GM12878 (cell line): Measurements from ENCODE around the gene PGM3. TPM values are rescaled to one million over a fixed set of nuclear protein-coding genes. Genes with fewer than 3 reads are reported as not detected.

Experiments
- ATAC-seq: fragments of 200-7000 bp; cut with Tn5 transposase; 3 replicates; pipeline ENCODE4 v1.9.1; 2020; ENCODE audit warnings: mild to moderate bottlenecking, moderate library complexity
- BruUV-seq: library from RNA; stranded (reverse); fragments of 400-500 nt; replicated peaks from 2 replicates; lab custom pipeline; 2021; lab: Mats Ljungman, UMichigan
- CTCF ChIA-PET: fragments of 300-600 bp; sonication (Branson Sonifier 250); formaldehyde crosslinking; extraction: SDS; loops from one replicate; lab custom pipeline; 2021; ENCODE audit warnings: inconsistent platforms; lab: Yijun Ruan, JAX
- POLR2A ChIA-PET: fragments of 350-600 bp; formaldehyde crosslinking; extraction: SDS; loops from one replicate; lab custom pipeline; 2021; ENCODE audit warnings: inconsistent platforms; lab: Charles Lee
- RAD21 ChIA-PET: fragments of 300-600 bp; sonication (Branson Sonifier 250); formaldehyde crosslinking; loops from one replicate; lab custom pipeline; 2023; ENCODE audit warnings: antibody characterized with exemption; ENCODE audit not compliant: unreplicated experiment; lab: Charles Lee
- SMC1A ChIA-PET: fragments of 300-600 bp; sonication (Branson Sonifier 250); formaldehyde crosslinking; loops from one replicate; lab custom pipeline; 2023; ENCODE audit not compliant: unreplicated experiment, uncharacterized antibody; lab: Charles Lee
- DNase-seq: peaks from one replicate; pipeline ENCODE4 v3.0.0-alpha.2; 2011; ENCODE audit warnings: low read depth, low spot score
- FAIRE-seq: peaks from 3 replicates; lab custom pipeline; 2011; peaks lifted over from hg19 to GRCh38; lab: Jason Lieb, UNC
- H2AFZ ChIP-seq: 2 replicates; pipeline ENCODE4 v1.6.0; 2011; ENCODE audit warnings: low read depth, low read length, control low read depth; ENCODE audit not compliant: control insufficient read depth
- H3K27ac ChIP-seq: 2 replicates; pipeline ENCODE4 v1.5.1; 2011; ENCODE audit warnings: control low read depth; ENCODE audit not compliant: control insufficient read depth, insufficient read depth
- H3K27me3 ChIP-seq, 2 experiments: replicated peaks in 1 of 2; 2 replicates each; pipeline versions ENCODE4 v1.6.0 to v1.6.1; 2011; ENCODE audit warnings: low read length in 1 of 2; ENCODE audit not compliant: control insufficient read depth in 2 of 2, insufficient read depth in 2 of 2
- H3K36me3 ChIP-seq, 2 experiments: 2 replicates each; pipeline ENCODE4 v1.5.1; 2011; ENCODE audit warnings: low read length in 1 of 2; ENCODE audit not compliant: control insufficient read depth in 2 of 2, insufficient read depth in 2 of 2
- H3K4me1 ChIP-seq: 2 replicates; pipeline ENCODE4 v1.6.1; 2011; ENCODE audit warnings: mild to moderate bottlenecking, low read length, moderate library complexity, mixed read lengths; ENCODE audit not compliant: control insufficient read depth, insufficient read depth
- H3K4me2 ChIP-seq: 2 replicates; pipeline ENCODE4 v1.6.0; 2011; ENCODE audit warnings: control low read depth; ENCODE audit not compliant: control insufficient read depth, insufficient read depth
- H3K4me3 ChIP-seq: fragments of 200-600 bp; sonication (generic); 2 replicates; pipeline ENCODE4 v1.5.1; 2016
- H3K79me2 ChIP-seq: 2 replicates; pipeline ENCODE4 v1.6.0; 2011; ENCODE audit warnings: low read length; ENCODE audit not compliant: control insufficient read depth, insufficient read depth
- H3K9ac ChIP-seq: 2 replicates; pipeline ENCODE4 v1.8.0; 2011; ENCODE audit warnings: low read length, control low read depth, mixed read lengths; ENCODE audit not compliant: control insufficient read depth, insufficient read depth
- H3K9me3 ChIP-seq: replicated peaks from 3 replicates; pipeline ENCODE4 v1.5.1; 2011; ENCODE audit warnings: mild to moderate bottlenecking, low read length; ENCODE audit not compliant: control insufficient read depth, insufficient read depth
- H4K20me1 ChIP-seq: 2 replicates; pipeline ENCODE4 v1.6.0; 2011; ENCODE audit not compliant: control insufficient read depth, insufficient read depth
- ASH2L ChIP-seq: fragments of 300-600, 200-600 bp; sonication (generic); IDR thresholded peaks from 2 replicates; pipeline ENCODE4 v1.6.1; 2017; ENCODE audit warnings: low read depth, mild to moderate bottlenecking, borderline replicate concordance
- BACH1 ChIP-seq: fragments of 450-650 bp; IDR thresholded peaks from 2 replicates; pipeline ENCODE4 v1.6.1; 2017; ENCODE audit warnings: mild to moderate bottlenecking, borderline replicate concordance
- E2F4 ChIP-seq: IDR thresholded peaks from 2 replicates; pipeline ENCODE4 v1.6.1; 2012; ENCODE audit warnings: low read depth, low read length, improper control_type of control experiment
- ELK1 ChIP-seq: IDR thresholded peaks from 2 replicates; pipeline ENCODE4 v1.6.1; 2012; ENCODE audit warnings: low read depth, low read length, improper control_type of control experiment
- ESRRA ChIP-seq: IDR thresholded peaks from 2 replicates; pipeline ENCODE4 v1.6.1; 2012; ENCODE audit warnings: mild to moderate bottlenecking, low read length, improper control_type of control experiment
- IRF4 ChIP-seq: IDR thresholded peaks from 2 replicates; pipeline ENCODE4 v1.6.1; 2011; ENCODE audit warnings: low read depth, low read length
- MTA2 ChIP-seq: fragments of 450-650 bp; IDR thresholded peaks from 2 replicates; pipeline ENCODE4 v1.6.1; 2016; ENCODE audit warnings: low read depth, mild to moderate bottlenecking, moderate library complexity
- POLR2AphosphoS2 ChIP-seq: IDR thresholded peaks from 2 replicates; pipeline ENCODE4 v1.6.1; 2011; ENCODE audit warnings: low read depth, mild to moderate bottlenecking, low read length, improper control_type of control experiment, moderate library complexity
- RAD21 ChIP-seq: IDR thresholded peaks from 2 replicates; pipeline ENCODE4 v1.6.1; 2011; ENCODE audit warnings: mild to moderate bottlenecking, low read depth, low read length, moderate library complexity; ENCODE audit not compliant: insufficient read depth
- RUNX3 ChIP-seq: IDR thresholded peaks from 2 replicates; pipeline ENCODE4 v1.6.1; 2012; ENCODE audit warnings: low read length, inconsistent platforms
- TCF12 ChIP-seq: IDR thresholded peaks from 2 replicates; pipeline ENCODE4 v1.6.1; 2011; ENCODE audit warnings: low read depth, mild to moderate bottlenecking, low read length
- ZNF274 ChIP-seq: IDR thresholded peaks from one replicate; pipeline ENCODE4 v1.8.0; 2011; ENCODE audit not compliant: insufficient read length, insufficient read depth
- WGBS: methylation state at CpG from one replicate; pipeline ENCODE4 v1.1.6; 2016; ENCODE audit warnings: low lambda C conversion rate; ENCODE audit not compliant: insufficient replicate concordance, insufficient coverage; ENCODE audit errors: missing lambda C conversion rate; 5-methylcytosine and 5-hydroxymethylcytosine counted together
- in situ Hi-C: fragments of 300-500 bp; cut with MboI; formaldehyde crosslinking; loops from 9 replicates; pipeline ENCODE4 v1.14.3; 2018; ENCODE audit warnings: mixed read lengths
- intact Hi-C: fragments of 100-400 bp; cut with micrococcal nuclease; formaldehyde crosslinking; loops from one replicate; pipeline ENCODE4 v1.14.2; 2022; ENCODE audit not compliant: unreplicated experiment
- polyA plus RNA-seq, 11 experiments: library from polyadenylated mRNA; depleted of rRNA in 4 of 11; unstranded in 6 of 11; stranded (reverse) in 5 of 11; fragments of >200 nt; fragmentation: Nextera tagmentation in 4 of 11; fragmentation: Illumina TruSeq in 1 of 11; extraction: Ambion mirVana in 4 of 11; extraction: Trizol in 1 of 11; gene quantifications; 1 replicate in 1 of 11; 2 replicates in 10 of 11; pipeline versions ENCODE4 v1.2.1 to v1.2.3, GENCODE V29; 2011 to 2016; ENCODE audit warnings: inconsistent platforms in 2 of 11, missing spikeins in 2 of 11, low read depth in 1 of 11
- total RNA-seq, 4 experiments: library from RNA; depleted of rRNA in 3 of 4; stranded (reverse); fragments of >200 nt in 3 of 4; fragmentation: Illumina TruSeq in 1 of 4; extraction: Trizol in 1 of 4; gene quantifications; 2 replicates each; pipeline versions ENCODE4 v1.2.1 to v1.2.3, GENCODE V29; 2013 to 2021

PGM3 gene
- total and polyA plus RNA-seq, 10 of the 15 experiments (the other 5 are each of a cell fraction or from before 2014, with no cell fraction given): 13.0 to 36.0 (median 24.6) TPM

- no peak for TF ChIP-seq E2F4
- no peak for TF ChIP-seq TCF12
- TF ChIP-seq RAD21: no peak
- no peak for TF ChIP-seq ESRRA
Measured at GRCh38 chr6:83176246-83176645, 16.8 kb downstream of the PGM3 start (continued).

GRCh38 chr6:83169511-83169910 lies 23.6 kb downstream of the PGM3 start:
- RAD21 ChIA-PET: interaction anchor here (1.0 kb wide), 1 partner anchor 104 kb away, joined by 4 read pairs; the partner anchor contains the start of gene UBE3D

More at GRCh38 chr6:83169511-83169910, 23.6 kb downstream of the PGM3 start:
- FAIRE-seq: no peak
- no peak for DNase-seq
- H3K4me1 ChIP-seq: no peaks in the 10 kb centered on the region
- no peaks in the 10 kb centered on the region for H3K9me3 ChIP-seq
- H3K79me2 ChIP-seq: no peaks in the 10 kb centered on the region
- intact Hi-C loops: no loop called here
- ATAC-seq: no peak
- TF ChIP-seq IRF4: no peak
- TF ChIP-seq ELK1: no peak
- no peak for TF ChIP-seq BACH1
- no peak for TF ChIP-seq MTA2
- no peak for TF ChIP-seq POLR2AphosphoS2
- TF ChIP-seq ZNF274: no peak
- TF ChIP-seq ASH2L: no peak
- no peak for TF ChIP-seq RUNX3
- H3K4me3 ChIP-seq: no peak overlapping the region
- H3K36me3 ChIP-seq: peaks cover 5 to 40% of the 10 kb centered on the region in 2 experiments
- in situ Hi-C loops: no loop called here
- H3K27me3 ChIP-seq: no peaks in the 10 kb centered on the region
- no peak overlapping the region for H3K9ac ChIP-seq
- SMC1A ChIA-PET: interaction anchor here (0.6 kb wide), 1 partner anchor 10 kb away, joined by 3 read pairs; no protein-coding TSS in a partner anchor
- no peak overlapping the region for H3K27ac ChIP-seq
- H2AFZ ChIP-seq: no peak overlapping the region
- POLR2A ChIA-PET: no interaction called here
- H3K4me2 ChIP-seq: no peak overlapping the region
- CTCF ChIA-PET: interaction anchor here (0.8 to 3.4 kb wide), 3 partner anchors 11 to 344 kb away, joined by 3 to 20 read pairs (median 3); partner anchors contain the start of genes DOP1A and UBE3D
- H4K20me1 ChIP-seq: no peaks in the 10 kb centered on the region
- 100% methylated on average over 1 of the region's 1 CpG for WGBS
- no TSS peak for BruUV-seq
